Right lobe of liver (tissue), 6 donors: ENCODE data around the gene NECTIN4. TPM values are rescaled to one million over a fixed set of nuclear protein-coding genes. Genes with fewer than 3 reads are reported as not detected.

ENCODE experiments used
- ATAC-seq, 4 donors: fragments of 200-7000 bp; cut with Tn5 transposase; one replicate each; pipeline ENCODE4 v1.9.1; 2020; ENCODE audit warnings: mild to moderate bottlenecking in 4 of 4, moderate library complexity in 4 of 4
- DNase-seq, 3 donors: peaks; one replicate each; pipeline ENCODE4 v3.0.0-alpha.2; 2020
- H3K27ac ChIP-seq, 3 donors: fragments of 200-600 bp; one replicate each; pipeline ENCODE4 v1.8.0; 2022
- H3K27me3 ChIP-seq, 2 donors: fragments of 200-600 bp; one replicate each; pipeline ENCODE4 v1.8.0; 2022
- H3K36me3 ChIP-seq, 4 donors: fragments of 200-600 bp; sonication (generic) in 1 of 4; one replicate each; pipeline versions ENCODE4 v1.5.1 to v1.8.0; 2017 to 2022; ENCODE audit warnings: control low read depth in 1 of 4
- H3K4me1 ChIP-seq, 4 donors: fragments of 200-600 bp; sonication (generic) in 1 of 4; one replicate each; pipeline versions ENCODE4 v1.5.1 to v1.8.0; 2017 to 2022; ENCODE audit warnings: control low read depth in 1 of 4
- H3K4me3 ChIP-seq, 3 donors: fragments of 200-600 bp; one replicate each; pipeline ENCODE4 v1.8.0; 2022
- H3K9me3 ChIP-seq, 4 donors: fragments of 200-600 bp; sonication (generic) in 1 of 4; one replicate each; pipeline versions ENCODE4 v1.5.1 to v1.8.0; 2017 to 2022; ENCODE audit warnings: control low read depth in 1 of 4
- POLR2A ChIP-seq: fragments of 450-650 bp; IDR thresholded peaks from one replicate; pipeline ENCODE4 v1.6.1; 2017; ENCODE audit warnings: antibody characterized with exemption, mild to moderate bottlenecking
- WGBS: methylation state at CpG from one replicate; pipeline ENCODE4 v1.1.6; 2018; ENCODE audit warnings: low coverage, low lambda C conversion rate; ENCODE audit not compliant: insufficient coverage; ENCODE audit errors: missing lambda C conversion rate; 5-methylcytosine and 5-hydroxymethylcytosine counted together
- intact Hi-C, 2 donors: fragments of 100-400 bp; cut with DNase I; formaldehyde crosslinking; loops; one replicate each; pipeline versions ENCODE4 v1.11.2 to v1.14.1; 2022
- long read RNA-seq: library from polyadenylated mRNA; unstranded; transcript quantifications from one replicate; pipeline ENCODE4 v2.0.0, GENCODE V29; 2019
- total RNA-seq, 6 experiments: library from RNA; depleted of rRNA in 2 of 6; stranded (reverse); fragments of >200 nt in 2 of 6; fragmentation: NEBNext Ultra II Directional in 3 of 6; extraction: Animal tissue kit (Norgen Biotek cat#: 25700) in 3 of 6; gene quantifications; one replicate each; pipeline versions ENCODE4 v1.1.0 to v1.2.4, GENCODE V29; 2016 to 2023
- TF ChIP-seq, protein P1 (sequence below), 4 donors: fragments of 200-600 bp in 3 of 4; fragments of 450-650 bp in 1 of 4; IDR thresholded peaks; one replicate each; pipeline versions ENCODE4 v1.5.1 to v1.8.0; 2016 to 2022; ENCODE audit warnings: antibody characterized with exemption in 4 of 4, mild to moderate bottlenecking in 2 of 4
- donor health status: DM: no; HTN: yes; CAD: no.
- donor health status: DM: no; HTN: no; CAD: no.
- donor health status: DM: no; HTN: no; CAD: no.
- donor health status: DM: no; HTN: yes; CAD: no.
- donor health status: DM: no; HTN: yes; CAD: no.

NECTIN4 gene
- total RNA-seq = not detected
- long read RNA-seq = 0 reads

DNA sequence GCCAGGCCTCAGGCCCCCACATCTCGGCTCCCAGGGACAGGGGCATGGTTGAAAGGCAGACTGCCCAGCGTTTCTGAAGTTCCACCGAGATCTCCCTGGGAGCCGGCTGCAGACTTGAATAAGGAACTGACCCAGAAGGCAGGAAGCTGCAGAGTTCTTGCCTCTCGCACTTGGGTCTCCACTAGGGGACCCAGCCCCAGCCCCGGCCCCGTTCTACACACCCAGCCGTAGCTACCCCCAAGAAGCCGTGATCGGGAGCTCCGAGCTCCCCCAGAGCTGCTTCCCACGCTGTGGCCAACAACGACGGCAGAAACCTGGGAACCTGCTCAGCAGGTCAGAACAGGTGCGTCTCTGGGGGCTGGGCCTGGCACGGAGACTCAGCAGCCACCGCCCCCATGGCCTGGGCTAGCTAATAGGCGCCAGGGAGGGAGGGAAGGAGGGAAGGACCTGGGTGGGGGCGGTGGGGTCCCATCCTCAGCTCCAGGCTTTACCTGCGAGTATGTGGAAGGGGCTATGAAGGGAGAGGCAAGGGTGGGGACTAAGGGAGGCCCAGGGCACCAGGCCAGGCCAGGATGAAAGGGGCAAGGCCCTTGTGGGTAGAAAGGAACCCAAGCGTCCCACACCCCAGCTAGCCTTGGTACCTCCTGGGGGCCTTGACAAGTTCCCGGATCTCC is at the start of gene NECTIN4:
Gene NECTIN4 (minus strand): TSS at position 308 of the 674 bp plus-strand sequence. CDS start 262 bp downstream, at position 46.
- no peak for DNase-seq

DNA sequence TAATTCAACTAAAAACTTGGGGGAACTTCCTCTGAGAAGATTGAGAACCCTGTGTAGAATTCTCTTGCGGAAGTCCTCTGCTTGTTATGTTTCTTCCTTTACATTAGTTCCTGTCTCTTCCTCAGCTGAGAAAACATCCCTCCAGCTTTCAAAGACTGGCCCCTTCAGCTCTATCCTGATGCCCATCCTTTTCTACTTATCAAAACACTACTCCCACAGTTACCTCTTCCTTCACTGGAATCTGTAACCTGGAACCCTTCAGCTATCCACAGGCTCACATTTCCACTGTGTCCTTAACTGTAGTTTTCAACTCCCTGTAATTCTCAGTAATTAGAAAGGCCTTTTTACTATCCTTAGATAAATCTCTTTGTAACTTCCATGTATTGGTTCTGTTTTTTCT is 49.1 kb upstream of the NECTIN4 start:
- 73% methylated on average over 1 of the region's 1 CpG for WGBS
- H3K4me1 ChIP-seq = peaks cover 0 to 5% (median 1%) of the 10 kb centered on the region in 4 donors
- H3K27me3 ChIP-seq = no peaks in the 10 kb centered on the region
- ATAC-seq (peak in 1 of 4 donors; percentile 23), DNase-seq (no peak)
- H3K36me3 ChIP-seq = no peaks in the 10 kb centered on the region
- no peaks in the 10 kb centered on the region for H3K9me3 ChIP-seq
- H3K4me3 ChIP-seq = no peak overlapping the region
- H3K27ac ChIP-seq = no peak overlapping the region
- TF ChIP-seq POLR2A = no peak
- TF ChIP-seq, protein P1, sequence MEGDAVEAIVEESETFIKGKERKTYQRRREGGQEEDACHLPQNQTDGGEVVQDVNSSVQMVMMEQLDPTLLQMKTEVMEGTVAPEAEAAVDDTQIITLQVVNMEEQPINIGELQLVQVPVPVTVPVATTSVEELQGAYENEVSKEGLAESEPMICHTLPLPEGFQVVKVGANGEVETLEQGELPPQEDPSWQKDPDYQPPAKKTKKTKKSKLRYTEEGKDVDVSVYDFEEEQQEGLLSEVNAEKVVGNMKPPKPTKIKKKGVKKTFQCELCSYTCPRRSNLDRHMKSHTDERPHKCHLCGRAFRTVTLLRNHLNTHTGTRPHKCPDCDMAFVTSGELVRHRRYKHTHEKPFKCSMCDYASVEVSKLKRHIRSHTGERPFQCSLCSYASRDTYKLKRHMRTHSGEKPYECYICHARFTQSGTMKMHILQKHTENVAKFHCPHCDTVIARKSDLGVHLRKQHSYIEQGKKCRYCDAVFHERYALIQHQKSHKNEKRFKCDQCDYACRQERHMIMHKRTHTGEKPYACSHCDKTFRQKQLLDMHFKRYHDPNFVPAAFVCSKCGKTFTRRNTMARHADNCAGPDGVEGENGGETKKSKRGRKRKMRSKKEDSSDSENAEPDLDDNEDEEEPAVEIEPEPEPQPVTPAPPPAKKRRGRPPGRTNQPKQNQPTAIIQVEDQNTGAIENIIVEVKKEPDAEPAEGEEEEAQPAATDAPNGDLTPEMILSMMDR (IDR thresholded peaks at IDR 0.05) = no peak
- intact Hi-C loops = no loop called here

More for the DNA sequence above, at the start of gene NECTIN4:
- Histone ChIP-seq H3K27me3 (no peaks in the 10 kb centered on the region), H3K27ac (no peak within 1 kb of the TSS), H3K4me1 (no peaks in the 10 kb centered on the region), H3K9me3 (no peaks in the 10 kb centered on the region), H3K4me3 (no peak within 1 kb of the TSS), H3K36me3 (no peaks in the 10 kb centered on the region)
- intact Hi-C loops = no loop called here
- WGBS = 71% methylated on average over 10 of the region's 22 CpGs
- ATAC-seq = no peak
- TF ChIP-seq POLR2A = no peak
- TF ChIP-seq, protein P1 (IDR thresholded peaks at IDR 0.05) = no peak

DNA sequence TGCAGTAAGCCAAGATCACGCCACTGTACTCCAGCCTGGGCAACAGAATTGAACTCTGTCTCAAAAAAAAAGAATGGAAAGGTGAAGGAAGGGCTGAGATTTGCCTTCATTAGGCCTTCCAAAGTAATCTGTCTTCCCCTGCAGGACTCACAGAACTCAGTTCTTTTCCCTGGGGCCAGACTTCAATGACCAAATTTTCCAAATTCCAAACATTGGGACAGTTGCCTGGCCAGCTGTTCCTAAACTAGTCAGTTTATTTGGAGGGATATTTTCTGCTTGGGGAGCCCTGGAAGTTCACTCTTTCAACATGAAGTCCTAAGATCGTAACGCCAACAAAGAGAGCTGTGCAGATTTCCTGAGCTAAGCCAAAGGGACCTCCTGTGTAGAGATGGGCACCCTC is 48.5 kb upstream of the NECTIN4 start:
- TF ChIP-seq, protein P1 (IDR thresholded peaks at IDR 0.05) = no peak
- TF ChIP-seq POLR2A = no peak
- WGBS = 71% methylated on average over 3 of the region's 3 CpGs
- H3K4me1 ChIP-seq = peaks cover 0 to 7% (median 2%) of the 10 kb centered on the region in 4 donors
- H3K27ac ChIP-seq = no peak overlapping the region
- intact Hi-C loops = no loop called here
- ATAC-seq = no peak
- no peaks in the 10 kb centered on the region for H3K36me3 ChIP-seq
- no peaks in the 10 kb centered on the region for H3K9me3 ChIP-seq
- no peaks in the 10 kb centered on the region for H3K27me3 ChIP-seq
- no peak overlapping the region for H3K4me3 ChIP-seq
- no peak for DNase-seq

DNA sequence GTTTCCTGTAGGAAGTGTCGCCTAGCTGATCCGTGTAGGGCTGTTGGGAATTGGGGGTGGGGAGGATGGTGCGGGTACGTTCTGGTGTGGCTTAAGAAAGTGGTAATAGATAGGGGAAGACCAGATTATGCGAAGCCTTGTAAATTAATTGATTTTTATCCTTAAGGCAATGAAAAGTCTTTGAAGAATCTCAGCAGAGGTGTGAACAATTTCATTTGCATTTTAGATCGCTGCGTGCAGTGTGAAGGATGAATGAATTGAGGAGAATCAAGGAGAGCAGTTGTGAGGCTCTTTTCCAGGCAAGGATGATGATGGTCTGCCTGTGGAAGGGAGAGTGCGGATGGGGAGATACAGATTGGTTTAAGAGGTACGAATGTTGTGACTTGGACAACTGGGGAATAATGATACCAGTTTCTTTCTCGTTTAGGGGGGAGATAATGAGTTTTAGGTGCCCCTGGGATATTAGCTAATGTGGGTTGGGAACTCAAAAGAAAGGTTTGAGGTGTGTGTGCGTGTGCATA is 43.9 kb upstream of the NECTIN4 start:
- Histone ChIP-seq H3K36me3 (peaks cover 0 to 11% (median 0%) of the 10 kb centered on the region in 4 donors), H3K4me3 (peak overlapping the region; percentile 51 to 82 (median 73)), H3K4me1 (peaks cover 0 to 15% (median 2%) of the 10 kb centered on the region in 4 donors), H3K27me3 (no peaks in the 10 kb centered on the region), H3K9me3 (no peaks in the 10 kb centered on the region), H3K27ac (peak overlapping the region; percentile 81 to 94 (median 93))
- DNase-seq = no peak
- TF ChIP-seq, protein P1 (IDR thresholded peaks at IDR 0.05) = no peak
- TF ChIP-seq POLR2A = no peak
- WGBS = 7% methylated on average over 11 of the region's 11 CpGs
- ATAC-seq = no peak
- intact Hi-C loops = no loop called here
